SK-MEL-5 (cell line): Measurements from ENCODE around the gene TRAPPC10. TPM values are rescaled to one million over a fixed set of nuclear protein-coding genes. Genes with fewer than 3 reads are reported as not detected.
A peak's percentile ranks its signal among the peaks of the same experiment; 100 is the strongest.

Experiments used
- DNase-seq: peaks from one replicate; pipeline ENCODE4 v3.0.0-alpha.2; 2016; ENCODE audit warnings: low read depth, low spot score
- in situ Hi-C: cut with HindIII; loops from 2 replicates; pipeline ENCODE4 v1.10.0; 2016; ENCODE audit warnings: low sequenced_read_pairs, high pct_unique_total_duplicates, low pct_unique_long_range_greater_than_20kb
- total RNA-seq: library from RNA; depleted of rRNA; stranded (reverse); fragments of >200 nt; shearing (Covaris generic); gene quantifications from 2 replicates; pipeline ENCODE4 v1.2.3, GENCODE V29; 2014

The TRAPPC10 gene
- total RNA-seq, 1 experiment from 2014 or later = 24.3 TPM

- DNase-seq = no peak
- in situ Hi-C loops = no loop called here
Measured at GRCh38 chr21:43993420-43993934, 18.6 kb upstream of the TRAPPC10 start.

GRCh38 chr21:43994085-43994484, 18.0 kb upstream of the TRAPPC10 start:
- DNase-seq = no peak
- in situ Hi-C loops = no loop called here

GRCh38 chr21:43994646-43995045, 17.5 kb upstream of the TRAPPC10 start:
- DNase-seq = no peak
- in situ Hi-C loops = no loop called here

GRCh38 chr21:43995521-43996105, 16.5 kb upstream of the TRAPPC10 start:
- no peak for DNase-seq
- in situ Hi-C loops = no loop called here

DNA sequence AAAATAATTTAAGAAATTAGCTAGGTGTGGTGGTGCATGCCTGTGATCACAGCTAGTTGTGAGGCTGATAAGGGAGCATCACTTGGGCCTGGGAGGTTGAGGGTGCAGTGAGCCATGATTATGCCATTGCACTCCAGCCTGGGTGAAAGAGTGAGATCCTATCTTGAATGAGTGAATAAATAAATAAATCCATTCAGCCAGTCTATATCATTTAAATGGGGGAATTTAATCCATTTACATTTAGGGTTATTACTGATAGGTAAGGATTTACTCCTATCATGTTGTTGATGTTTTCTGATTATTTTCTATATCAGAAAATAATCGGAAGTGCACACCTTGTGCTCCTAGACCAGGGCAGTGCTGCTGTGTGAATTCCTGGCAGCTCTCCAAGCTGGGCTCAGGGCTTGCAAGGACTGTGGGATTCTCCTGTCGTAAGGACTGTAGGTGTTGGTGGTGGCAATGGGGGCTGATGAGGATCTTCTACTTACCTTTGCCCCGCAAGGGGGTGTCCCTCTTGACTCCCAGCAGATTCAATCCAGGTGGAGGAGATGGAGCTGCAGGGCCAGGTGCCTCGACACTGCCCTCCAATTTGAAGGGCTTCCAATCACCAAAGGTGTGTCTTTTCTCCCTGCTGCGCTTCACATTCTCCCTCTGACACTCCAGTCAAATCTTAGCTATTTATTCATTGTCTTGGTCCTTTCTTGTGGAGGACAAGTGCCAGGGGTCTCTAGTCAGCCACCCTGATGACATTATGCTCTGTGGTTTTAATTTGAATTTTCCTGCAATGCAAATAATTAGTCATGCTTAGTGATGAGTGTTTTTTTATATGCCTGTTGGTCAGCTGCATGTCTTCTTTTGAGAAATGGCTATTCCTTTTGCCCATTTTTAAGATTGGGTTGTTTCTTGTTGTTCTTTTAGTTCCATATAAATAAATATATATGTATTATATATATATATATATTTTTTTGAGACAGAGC, 14.1 kb upstream of the TRAPPC10 start:
- in situ Hi-C loops = no loop called here

DNA sequence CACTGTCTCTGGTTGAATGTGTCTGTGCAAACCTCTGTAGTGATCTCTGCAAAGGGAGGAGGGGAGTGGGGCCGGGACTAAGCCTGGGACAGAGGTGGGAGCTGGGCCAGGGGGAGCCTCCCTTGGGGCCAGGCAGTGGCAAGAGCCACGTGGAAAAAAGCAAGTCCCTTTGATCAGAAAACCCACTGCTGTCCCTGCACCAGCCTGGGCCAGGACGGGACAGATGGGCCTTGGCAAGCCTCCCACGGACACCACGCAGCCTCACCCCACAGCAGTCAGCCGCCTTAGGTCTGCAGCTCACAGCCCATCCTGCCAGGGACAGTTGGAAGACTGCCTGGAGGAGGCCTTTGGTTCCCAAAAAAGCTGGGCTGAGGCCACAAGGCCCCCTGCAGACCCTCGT, 11.7 kb upstream of the TRAPPC10 start:
- no peak for DNase-seq
- in situ Hi-C loops = no loop called here

More for the DNA sequence above, 14.1 kb upstream of the TRAPPC10 start:
- DNase-seq = no peak

DNA sequence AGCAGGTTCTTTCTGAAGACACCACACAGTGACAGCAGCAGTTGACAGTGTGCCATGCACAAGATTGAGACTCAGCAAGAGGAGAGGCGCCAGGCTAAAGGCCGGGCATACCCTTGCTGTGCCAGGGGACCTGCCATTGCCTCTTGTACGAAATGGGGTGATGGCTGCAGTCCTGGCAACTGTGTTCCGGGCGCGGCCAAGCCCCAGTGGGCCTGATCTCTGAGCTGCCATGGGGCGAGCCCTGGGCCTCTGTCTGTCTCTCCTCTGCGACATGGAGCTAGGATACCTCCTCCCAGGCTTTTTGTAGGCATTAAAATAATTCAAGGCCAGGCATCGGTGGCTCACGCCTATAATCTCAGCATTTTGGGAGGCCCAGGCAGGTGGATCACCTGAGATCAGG, 9.6 kb upstream of the TRAPPC10 start:
- in situ Hi-C loops = no loop called here

DNA sequence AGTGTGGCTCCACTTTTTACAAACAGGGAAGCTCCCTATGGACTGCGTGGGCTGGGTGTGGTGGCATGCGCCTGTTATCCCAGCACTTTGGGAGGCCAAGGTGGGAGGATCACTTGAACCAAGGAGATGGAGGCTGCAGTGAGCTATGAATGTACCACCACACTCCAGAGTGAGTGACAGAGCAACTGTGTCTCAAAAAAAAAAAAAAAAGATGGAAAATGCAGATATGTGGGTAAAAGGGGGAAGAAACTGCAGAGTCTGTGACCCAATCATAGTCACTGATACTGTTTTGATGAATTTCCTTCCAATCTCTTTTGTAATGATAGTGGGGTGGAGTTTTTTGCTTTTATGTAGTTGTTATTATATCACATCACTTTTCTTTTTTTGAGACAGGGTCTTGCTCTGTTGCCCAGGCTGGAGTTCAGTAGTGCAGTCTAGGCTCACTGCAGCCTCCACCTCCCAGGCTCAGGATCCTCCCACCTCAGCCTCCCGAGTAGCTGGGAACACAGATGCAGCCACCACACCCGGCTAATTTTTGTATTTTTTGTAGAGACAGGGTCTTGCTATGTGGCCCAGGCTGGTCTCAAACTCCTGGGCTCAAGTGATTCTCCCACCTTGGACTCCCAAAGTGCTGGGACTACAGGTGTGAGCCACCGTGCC, 8.7 kb upstream of the TRAPPC10 start:
- DNase-seq = no peak
- in situ Hi-C loops = no loop called here

More for the DNA sequence above, 9.6 kb upstream of the TRAPPC10 start:
- no peak for DNase-seq

GRCh38 chr21:44005071-44005470, 7.0 kb upstream of the TRAPPC10 start:
- in situ Hi-C loops = no loop called here
- no peak for DNase-seq

DNA sequence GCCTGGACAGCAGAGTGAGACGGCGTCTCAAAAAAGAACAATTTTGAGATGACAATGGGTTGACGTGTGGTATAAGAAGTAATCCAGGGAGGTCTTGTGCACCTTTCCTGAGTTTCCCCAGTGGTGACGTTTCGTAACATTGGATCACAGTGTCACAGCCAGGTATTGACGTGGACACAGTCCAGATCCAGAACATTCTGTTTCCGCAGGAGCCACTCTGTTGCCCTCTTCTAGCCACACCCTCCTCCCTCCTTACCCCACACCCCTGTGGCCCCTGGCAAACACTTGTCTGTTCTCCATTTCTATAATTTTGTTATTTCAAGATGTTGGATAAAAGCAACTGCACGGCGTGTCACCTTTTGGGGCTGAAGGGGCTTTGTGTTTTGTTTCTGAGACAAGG, 6.5 kb upstream of the TRAPPC10 start:
- in situ Hi-C loops = no loop called here
- no peak for DNase-seq

GRCh38 chr21:44006017-44006619, 6.0 kb upstream of the TRAPPC10 start:
- in situ Hi-C loops = no loop called here
- no peak for DNase-seq

GRCh38 chr21:44006656-44007055, 5.5 kb upstream of the TRAPPC10 start:
- no peak for DNase-seq
- in situ Hi-C loops = no loop called here

- in situ Hi-C loops = no loop called here
- no peak for DNase-seq
Measured at GRCh38 chr21:44010429-44010828, 1.7 kb upstream of the TRAPPC10 start.

GRCh38 chr21:44011123-44011522, 986 bp upstream of the TRAPPC10 start:
- no peak for DNase-seq
- in situ Hi-C loops = no loop called here

DNA sequence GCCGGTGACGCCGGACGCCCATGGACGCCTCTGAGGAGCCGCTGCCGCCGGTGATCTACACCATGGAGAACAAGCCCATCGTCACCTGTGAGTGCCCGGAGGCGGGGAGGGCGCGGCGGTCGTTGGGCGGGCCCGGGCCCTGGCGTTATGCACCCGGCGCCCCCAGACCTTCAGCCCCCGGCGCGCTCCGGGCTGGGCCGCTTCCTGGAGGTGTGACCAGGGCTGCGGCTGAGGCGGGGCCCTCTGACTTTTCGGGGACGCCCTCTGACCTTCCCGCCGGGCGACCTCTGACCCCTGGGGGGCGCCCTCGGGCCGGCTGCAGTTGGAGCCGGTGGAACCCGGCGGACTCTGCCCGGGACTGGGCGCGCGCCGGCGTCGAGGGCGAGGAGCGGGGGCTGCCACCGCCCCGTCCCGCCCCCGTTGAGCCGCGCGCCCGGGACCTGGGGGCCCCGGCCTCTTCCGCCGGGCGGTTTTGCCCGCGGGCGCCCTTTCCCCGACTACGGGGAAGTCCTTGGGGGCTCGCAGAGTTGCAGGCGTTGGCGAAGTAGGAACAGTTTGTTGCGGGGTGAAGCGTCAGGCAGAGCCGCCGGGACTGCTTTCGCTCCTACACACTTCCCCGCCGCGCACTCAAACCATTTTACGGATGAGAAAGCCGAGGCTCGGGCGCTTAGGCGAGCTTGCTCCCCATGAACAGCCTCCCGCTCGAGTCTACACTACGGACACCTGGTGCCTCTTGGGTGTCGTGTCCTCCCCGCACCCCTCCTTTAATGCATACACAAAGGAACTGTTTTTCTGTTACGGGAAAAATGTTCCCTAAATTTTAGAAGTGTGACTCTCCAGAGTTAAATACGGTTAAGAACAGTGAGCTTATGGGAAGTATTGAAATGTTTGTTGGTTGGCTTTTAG, 618 bp downstream of the TRAPPC10 start:
- DNase-seq = peak; percentile 35
- in situ Hi-C loops = no loop called here

- DNase-seq = peak; percentile 16
- in situ Hi-C loops = no loop called here
Measured at GRCh38 chr21:44013380-44014088, 1.4 kb downstream of the TRAPPC10 start.
